Stimulated activated CD8-positive, alpha-beta memory T cell treated with anti-CD3 and anti-CD28 coated beads, Interleukin-15, amount 100 ng/mL, for 48 hours (primary cell): ENCODE results near the gene ARHGAP33.

Source experiments
- DNase-seq, 2 donors: peaks; one replicate each; pipeline ENCODE4 v3.0.0-alpha.2; 2020; ENCODE audit warnings: low read depth in 2 of 2

Gene ARHGAP33

GRCh38 chr19:35775298-35776101 lies at the start of gene ARHGAP33:
Gene ARHGAP33 (plus strand): TSS chr19:35775564. CDS start chr19:35775659, 95 bp downstream.
- DNase-seq, result peak; percentile 97

GRCh38 chr19:35727053-35727955 lies 48.1 kb upstream of the ARHGAP33 start:
- no peak for DNase-seq

GRCh38 chr19:35727956-35728706 lies 47.2 kb upstream of the ARHGAP33 start:
- DNase-seq, result no peak

- DNase-seq, result no peak
These were observed 46.3 kb upstream of the ARHGAP33 start for GRCh38 chr19:35729021-35729420.

GRCh38 chr19:35729763-35730162 lies 45.6 kb upstream of the ARHGAP33 start:
- DNase-seq, result no peak

- no peak for DNase-seq
These were observed 45.0 kb upstream of the ARHGAP33 start for GRCh38 chr19:35730326-35730725.

- DNase-seq, result no peak
These were observed 44.0 kb upstream of the ARHGAP33 start for GRCh38 chr19:35731353-35731752.

- DNase-seq, result no peak
These were observed 43.5 kb upstream of the ARHGAP33 start for GRCh38 chr19:35731779-35732405.

- DNase-seq, result no peak
These were observed 42.7 kb upstream of the ARHGAP33 start for GRCh38 chr19:35732540-35733179.

- no peak for DNase-seq
These were observed 41.9 kb upstream of the ARHGAP33 start for GRCh38 chr19:35733180-35734125.

GRCh38 chr19:35734273-35734672 lies 41.1 kb upstream of the ARHGAP33 start:
- DNase-seq, result no peak

- no peak for DNase-seq
These were observed 40.5 kb upstream of the ARHGAP33 start for GRCh38 chr19:35734889-35735288.

GRCh38 chr19:35736913-35737886 lies 38.2 kb upstream of the ARHGAP33 start:
- DNase-seq, result no peak

- no peak for DNase-seq
These were observed 37.1 kb upstream of the ARHGAP33 start for GRCh38 chr19:35738021-35738886.

GRCh38 chr19:35738887-35739229 lies 36.5 kb upstream of the ARHGAP33 start:
- no peak for DNase-seq

- DNase-seq, result no peak
These were observed 35.9 kb upstream of the ARHGAP33 start for GRCh38 chr19:35739275-35740107.

- DNase-seq, result no peak
These were observed 35.3 kb upstream of the ARHGAP33 start for GRCh38 chr19:35740108-35740422.
